KMS-11 (cell line): ENCODE measurements around the gene NCK2.
A peak's percentile ranks its signal among the peaks of the same experiment; 100 is the strongest.

Experiments
- H2AFZ ChIP-seq: fragments of 200-600 bp; sonication (generic); 2 replicates; pipeline ENCODE4 v1.6.1; 2016; ENCODE audit warnings: antibody characterized with exemption, mixed run types, low read depth
- H3K27ac ChIP-seq: fragments of 200-600 bp; sonication (generic); 2 replicates; pipeline ENCODE4 v1.6.1; 2016; ENCODE audit warnings: mild to moderate bottlenecking, mixed run types
- H3K27me3 ChIP-seq: fragments of 200-600 bp; sonication (generic); 2 replicates; pipeline ENCODE4 v1.6.1; 2017; ENCODE audit warnings: mild to moderate bottlenecking, low read depth, mixed run types, moderate library complexity; ENCODE audit not compliant: insufficient read depth
- H3K36me3 ChIP-seq: fragments of 200-600 bp; sonication (generic); 2 replicates; pipeline ENCODE4 v1.6.1; 2017; ENCODE audit warnings: mild to moderate bottlenecking, mixed run types; ENCODE audit not compliant: insufficient read depth
- H3K4me1 ChIP-seq: fragments of 200-600 bp; sonication (generic); 2 replicates; pipeline ENCODE4 v1.6.1; 2016; ENCODE audit warnings: mild to moderate bottlenecking, low read depth, mixed run types; ENCODE audit not compliant: poor library complexity, severe bottlenecking
- H3K4me2 ChIP-seq: fragments of 200-600 bp; sonication (generic); 2 replicates; pipeline ENCODE4 v1.7.0; 2016; ENCODE audit warnings: mild to moderate bottlenecking, mixed run types
- H3K4me3 ChIP-seq: fragments of 200-600 bp; sonication (generic); IDR thresholded peaks from 2 replicates; pipeline ENCODE4 v1.6.1; 2017; ENCODE audit warnings: low read depth, low read length, mixed read lengths; ENCODE audit not compliant: insufficient read depth
- H3K79me2 ChIP-seq: fragments of 200-600 bp; sonication (generic); 2 replicates; pipeline ENCODE4 v1.6.1; 2016; ENCODE audit warnings: low read depth, mixed run types; ENCODE audit not compliant: insufficient read depth
- H3K9ac ChIP-seq: fragments of 200-600 bp; sonication (generic); 2 replicates; pipeline ENCODE4 v1.6.1; 2016; ENCODE audit warnings: mild to moderate bottlenecking, mixed run types
- H4K20me1 ChIP-seq: fragments of 200-600 bp; sonication (generic); 2 replicates; pipeline ENCODE4 v1.6.1; 2016; ENCODE audit warnings: mild to moderate bottlenecking, mixed run types; ENCODE audit not compliant: insufficient read depth
- CTCF ChIP-seq: fragments of 200-600 bp; sonication (generic); conservative IDR thresholded peaks from 2 replicates; pipeline ENCODE4 v1.6.1; 2017; ENCODE audit warnings: low read depth, mild to moderate bottlenecking, antibody characterized with exemption, low read length, moderate library complexity, mixed read lengths

NCK2 gene

GRCh38 chr2:105732101-105732500 is 12.6 kb upstream of the NCK2 start:
- no peaks in the 10 kb centered on the region for H4K20me1 ChIP-seq
- H3K4me2 ChIP-seq: no peak overlapping the region
- no peak overlapping the region for H2AFZ ChIP-seq
- peaks cover 36% of the 10 kb centered on the region for H3K4me1 ChIP-seq
- H3K4me3 ChIP-seq: no peak overlapping the region
- no peak for TF ChIP-seq CTCF
- H3K9ac ChIP-seq: no peak overlapping the region
- H3K27ac ChIP-seq: no peak overlapping the region
- H3K27me3 ChIP-seq: no peaks in the 10 kb centered on the region
- H3K36me3 ChIP-seq: no peaks in the 10 kb centered on the region; the same call in 1 of the 2 replicates
- H3K79me2 ChIP-seq: no peaks in the 10 kb centered on the region

DNA sequence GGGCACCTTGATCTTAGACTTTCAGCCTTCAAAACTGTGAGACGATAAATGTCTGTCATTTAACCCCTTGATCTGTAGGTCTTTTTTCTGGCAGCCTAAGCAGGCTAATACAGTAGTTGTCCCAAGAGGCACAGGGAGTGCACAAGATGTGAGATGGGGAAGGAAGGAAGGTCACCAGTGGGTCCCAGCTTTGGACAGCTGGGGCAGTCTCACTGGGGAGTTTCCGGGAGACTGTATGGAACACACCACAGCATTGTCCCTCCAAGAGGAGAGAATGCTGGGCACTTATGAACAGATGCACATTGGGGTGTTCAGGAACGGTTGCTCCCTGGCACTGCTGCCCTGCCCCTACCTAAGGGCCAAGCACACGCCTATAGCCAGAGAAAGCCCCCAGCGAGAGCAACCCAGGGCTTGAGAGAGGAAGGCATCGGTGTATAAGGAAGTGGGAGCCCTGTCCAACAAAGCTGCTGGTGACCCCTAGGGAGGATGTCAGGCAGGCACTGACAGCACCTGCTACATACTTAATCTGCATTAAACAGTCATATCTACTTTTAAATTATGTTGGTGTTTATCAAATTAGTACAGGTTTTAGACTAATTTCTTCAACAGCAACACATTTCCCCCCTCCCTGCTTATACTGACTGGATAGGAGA is 11.6 kb upstream of the NCK2 start:
- Histone ChIP-seq H3K27ac (no peak overlapping the region), H3K36me3 (no peaks in the 10 kb centered on the region; the same call in 1 of the 2 replicates), H3K27me3 (no peaks in the 10 kb centered on the region), H3K4me3 (no peak overlapping the region), H3K4me1 (peaks cover 30% of the 10 kb centered on the region), H2AFZ (no peak overlapping the region), H3K9ac (no peak overlapping the region), H3K79me2 (no peaks in the 10 kb centered on the region), H4K20me1 (no peaks in the 10 kb centered on the region), H3K4me2 (peak overlapping the region; percentile 38)
- TF ChIP-seq CTCF: no peak

DNA sequence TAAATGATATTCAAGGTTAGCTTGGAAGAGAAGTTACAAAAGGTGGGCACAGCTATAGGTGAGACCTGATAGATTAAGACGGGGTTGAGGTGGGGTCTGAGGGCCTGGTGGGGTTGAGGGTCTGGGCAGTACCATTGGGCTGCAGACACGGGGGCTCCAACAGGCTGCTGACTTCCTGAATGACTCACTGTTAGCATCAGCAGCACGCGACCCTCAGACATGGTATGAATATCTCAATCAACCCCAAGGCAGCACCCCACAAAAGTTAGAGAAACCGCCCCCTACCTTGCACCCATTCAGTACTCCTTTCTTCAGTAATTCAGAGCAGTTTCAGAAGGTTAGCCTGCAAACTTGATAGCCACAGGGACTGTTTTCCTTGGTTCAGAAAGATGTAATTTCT is 10.8 kb upstream of the NCK2 start:
- Histone ChIP-seq H3K4me2 (peak overlapping the region; percentile 38; the same call in 1 of the 2 replicates), H3K27me3 (no peaks in the 10 kb centered on the region), H3K36me3 (no peaks in the 10 kb centered on the region; the same call in 1 of the 2 replicates), H4K20me1 (no peaks in the 10 kb centered on the region), H3K4me3 (no peak overlapping the region), H3K79me2 (no peaks in the 10 kb centered on the region), H2AFZ (no peak overlapping the region), H3K9ac (no peak overlapping the region), H3K27ac (no peak overlapping the region), H3K4me1 (peaks cover 30% of the 10 kb centered on the region)
- no peak for TF ChIP-seq CTCF

GRCh38 chr2:105734762-105735538 is 9.8 kb upstream of the NCK2 start:
- H2AFZ ChIP-seq: no peak overlapping the region
- TF ChIP-seq CTCF: no peak
- H3K36me3 ChIP-seq: no peaks in the 10 kb centered on the region
- no peak overlapping the region for H3K4me3 ChIP-seq
- peak overlapping the region; percentile 38 for H3K4me2 ChIP-seq
- H3K4me1 ChIP-seq: peaks cover 30% of the 10 kb centered on the region
- no peaks in the 10 kb centered on the region for H3K79me2 ChIP-seq
- no peaks in the 10 kb centered on the region for H3K27me3 ChIP-seq
- no peaks in the 10 kb centered on the region for H4K20me1 ChIP-seq
- H3K27ac ChIP-seq: no peak overlapping the region
- H3K9ac ChIP-seq: no peak overlapping the region
